GM18867 (cell line): ENCODE data around the gene TASP1.
"Not testable (repeated sequence)": the region's sequence is repeated elsewhere in the genome, so short reads cannot be mapped to it uniquely, and the experiment has no call there.

Experiments used
- ATAC-seq: cut with Tn5 transposase; IDR thresholded peaks from one replicate; pipeline ENCODE4 v1.9.1; 2021; ENCODE audit warnings: mild to moderate bottlenecking, moderate library complexity; ENCODE audit not compliant: unreplicated experiment

TASP1 gene

DNA sequence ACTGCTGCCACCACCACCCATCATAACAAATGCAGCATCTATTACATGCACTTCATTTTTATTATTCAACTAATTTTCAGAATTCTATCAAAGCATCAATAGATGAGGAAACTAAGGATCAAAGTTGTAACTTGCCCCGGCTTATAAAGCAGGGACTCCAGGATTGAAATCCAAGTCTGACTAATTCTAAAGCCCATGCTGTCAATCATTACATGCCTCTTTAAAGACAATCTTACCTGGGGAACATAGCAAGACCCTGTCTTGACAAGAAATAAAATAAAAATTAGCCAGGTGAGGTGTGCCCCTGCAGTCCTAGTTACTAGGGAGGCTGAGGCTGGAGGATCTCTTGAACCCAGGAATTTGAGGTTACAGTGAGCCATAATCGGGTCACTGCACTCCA lies 235.3 kb downstream of the TASP1 start:
- no peak for ATAC-seq

DNA sequence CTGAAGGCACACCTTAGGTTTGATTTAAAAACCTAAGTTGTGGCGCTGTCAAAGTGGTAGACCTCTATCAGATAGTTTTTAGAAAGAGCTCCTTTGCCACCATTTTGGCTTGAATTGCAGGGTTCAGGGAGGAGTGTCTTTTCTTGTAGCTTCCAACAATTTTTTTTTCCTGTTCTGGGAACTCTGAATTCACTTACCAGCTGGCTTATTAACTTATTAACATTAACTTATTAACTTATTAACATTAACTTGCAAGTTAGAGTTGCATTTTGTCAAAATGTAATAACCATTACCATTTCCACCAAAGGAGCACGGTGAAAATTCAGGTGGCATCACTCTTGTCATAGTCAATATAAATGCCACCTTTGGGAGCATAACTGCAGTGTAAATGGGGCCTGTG lies 235.7 kb downstream of the TASP1 start:
- no peak for ATAC-seq

DNA sequence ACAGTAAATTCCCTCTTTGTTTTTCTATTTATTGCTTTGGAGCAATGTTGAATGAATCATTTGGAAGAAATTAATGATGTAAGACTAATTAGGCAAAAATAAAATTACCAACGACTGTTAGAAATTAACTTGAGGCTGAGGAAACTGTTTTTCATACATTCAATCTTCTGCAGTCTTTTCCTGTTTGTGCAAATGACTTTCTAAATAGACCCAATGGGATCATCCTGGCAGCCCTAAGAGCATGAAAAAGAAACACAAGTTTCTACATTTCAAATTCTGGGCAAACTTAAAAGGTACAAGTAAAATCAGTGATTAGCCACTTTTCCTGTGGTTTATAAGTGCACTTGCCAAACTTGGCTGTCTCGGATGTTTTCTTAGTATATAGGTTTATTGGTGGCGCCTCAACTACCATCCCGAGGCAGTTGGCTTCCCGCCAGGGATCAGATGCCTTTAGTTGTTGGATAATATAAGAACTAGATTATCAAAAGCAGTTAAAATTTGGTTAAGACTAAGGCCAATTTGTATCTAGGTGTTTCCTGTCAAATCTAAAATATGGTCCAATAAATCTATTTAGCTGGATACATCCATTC lies 236.5 kb downstream of the TASP1 start:
- ATAC-seq, result no peak

DNA sequence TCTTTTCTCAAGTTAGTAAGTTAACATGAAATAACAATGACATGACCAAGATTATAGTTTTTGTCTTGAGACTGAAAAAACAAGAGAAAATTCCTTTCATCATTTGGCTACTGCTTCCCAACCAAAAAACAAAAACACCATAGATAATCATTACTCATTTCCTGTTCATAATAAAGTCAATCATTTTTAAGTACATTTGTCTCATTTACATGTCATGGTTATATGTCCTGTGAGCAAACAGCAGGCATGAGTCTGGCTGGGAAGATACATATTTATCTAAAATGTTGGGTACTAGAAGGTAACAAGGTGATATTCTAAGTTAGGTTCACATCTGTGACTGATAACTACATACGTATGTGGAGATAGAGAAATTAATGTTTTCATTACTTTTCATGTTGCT lies 237.1 kb downstream of the TASP1 start:
- ATAC-seq, result no peak

DNA sequence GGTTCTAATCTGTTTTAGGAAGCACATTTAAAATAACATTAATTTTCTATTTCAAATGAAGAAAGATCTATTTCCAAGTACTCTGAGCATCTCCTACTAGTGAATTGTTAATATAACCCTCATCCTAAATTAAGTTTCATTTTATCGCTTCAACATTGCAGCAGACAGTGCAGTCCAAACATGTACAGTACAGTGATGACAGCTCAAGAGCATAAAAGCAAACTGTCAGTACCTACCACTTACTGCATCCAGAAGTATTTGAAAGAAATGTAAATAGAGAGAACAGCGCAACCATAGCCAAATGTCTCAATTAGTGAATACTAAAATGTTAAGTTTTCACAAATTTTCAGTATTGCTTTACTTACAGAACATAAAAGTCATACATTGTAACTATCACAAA lies 238.3 kb downstream of the TASP1 start:
- ATAC-seq, result no peak

GRCh38 chr20:13397300-13397724 lies 241.4 kb downstream of the TASP1 start:
- no peak for ATAC-seq

DNA sequence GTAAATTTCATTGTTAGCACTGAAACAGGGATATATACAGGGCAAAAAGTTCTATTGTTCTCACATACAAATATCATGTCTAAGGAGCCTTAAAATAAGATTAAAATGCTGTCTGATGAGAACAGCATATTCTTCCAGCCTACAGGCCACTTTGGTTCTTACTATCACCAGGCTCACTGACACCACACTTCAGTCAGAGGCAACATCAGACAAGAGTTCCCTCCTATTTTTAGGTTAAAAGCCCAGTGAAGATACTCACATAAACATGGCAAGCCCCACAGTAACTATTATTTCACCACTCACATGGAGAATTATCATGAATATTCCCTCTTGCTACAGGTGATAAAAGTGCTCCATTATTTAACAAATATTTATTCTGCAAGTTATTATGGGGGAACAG lies 241.9 kb downstream of the TASP1 start:
- ATAC-seq, result no peak

DNA sequence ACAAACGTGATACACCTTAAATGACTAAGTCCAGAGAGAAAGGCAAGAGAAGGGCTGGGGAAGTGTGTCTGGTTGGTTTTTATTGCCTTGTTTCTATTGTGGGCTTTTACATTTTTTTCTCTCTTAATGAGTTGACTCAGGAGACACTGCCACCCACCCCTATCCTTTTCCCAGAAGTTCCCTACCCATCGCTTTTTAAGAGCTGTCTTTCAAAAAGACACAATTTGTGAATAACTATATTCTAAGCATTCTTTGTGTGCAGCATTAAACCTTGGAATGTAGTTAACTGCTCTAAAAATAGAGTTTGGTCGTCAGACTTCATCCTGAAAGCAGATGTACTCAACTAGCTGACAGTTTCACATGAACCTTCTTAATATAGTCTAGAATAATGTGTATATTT lies 242.7 kb downstream of the TASP1 start:
- no peak for ATAC-seq

GRCh38 chr20:13395232-13395631 lies 243.5 kb downstream of the TASP1 start:
- ATAC-seq, result no peak

GRCh38 chr20:13392391-13392790 lies 246.3 kb downstream of the TASP1 start:
- ATAC-seq, result no peak

GRCh38 chr20:13389115-13389514 lies 249.6 kb downstream of the TASP1 start:
- ATAC-seq, result no peak

GRCh38 chr20:13384132-13384531 lies 254.6 kb downstream of the TASP1 start:
- ATAC-seq, result no peak

GRCh38 chr20:13382786-13383185 lies 255.9 kb downstream of the TASP1 start:
- ATAC-seq, result no peak

- ATAC-seq, result not testable (repeated sequence)
Measured at GRCh38 chr20:13380497-13381229, 258.1 kb downstream of the TASP1 start.

DNA sequence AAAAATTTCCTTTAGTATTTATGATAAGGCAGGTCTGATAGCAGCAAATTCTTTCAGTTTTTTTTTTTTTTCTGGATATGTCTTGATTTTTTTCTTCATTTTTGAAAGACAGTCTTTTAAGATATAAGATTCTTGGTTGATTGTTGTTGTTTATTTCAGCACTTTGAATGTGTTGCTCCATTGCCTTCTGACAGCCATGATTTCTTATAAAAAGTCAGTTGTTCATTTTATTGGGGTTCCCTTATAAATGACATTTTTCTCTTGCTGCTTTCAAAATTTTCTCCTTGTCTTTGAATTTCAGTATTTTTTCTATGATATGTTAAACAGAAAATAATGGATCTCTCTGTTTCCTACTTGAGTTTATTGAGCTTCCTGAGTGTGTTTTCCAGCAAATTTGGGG lies 265.3 kb downstream of the TASP1 start:
- no peak for ATAC-seq

DNA sequence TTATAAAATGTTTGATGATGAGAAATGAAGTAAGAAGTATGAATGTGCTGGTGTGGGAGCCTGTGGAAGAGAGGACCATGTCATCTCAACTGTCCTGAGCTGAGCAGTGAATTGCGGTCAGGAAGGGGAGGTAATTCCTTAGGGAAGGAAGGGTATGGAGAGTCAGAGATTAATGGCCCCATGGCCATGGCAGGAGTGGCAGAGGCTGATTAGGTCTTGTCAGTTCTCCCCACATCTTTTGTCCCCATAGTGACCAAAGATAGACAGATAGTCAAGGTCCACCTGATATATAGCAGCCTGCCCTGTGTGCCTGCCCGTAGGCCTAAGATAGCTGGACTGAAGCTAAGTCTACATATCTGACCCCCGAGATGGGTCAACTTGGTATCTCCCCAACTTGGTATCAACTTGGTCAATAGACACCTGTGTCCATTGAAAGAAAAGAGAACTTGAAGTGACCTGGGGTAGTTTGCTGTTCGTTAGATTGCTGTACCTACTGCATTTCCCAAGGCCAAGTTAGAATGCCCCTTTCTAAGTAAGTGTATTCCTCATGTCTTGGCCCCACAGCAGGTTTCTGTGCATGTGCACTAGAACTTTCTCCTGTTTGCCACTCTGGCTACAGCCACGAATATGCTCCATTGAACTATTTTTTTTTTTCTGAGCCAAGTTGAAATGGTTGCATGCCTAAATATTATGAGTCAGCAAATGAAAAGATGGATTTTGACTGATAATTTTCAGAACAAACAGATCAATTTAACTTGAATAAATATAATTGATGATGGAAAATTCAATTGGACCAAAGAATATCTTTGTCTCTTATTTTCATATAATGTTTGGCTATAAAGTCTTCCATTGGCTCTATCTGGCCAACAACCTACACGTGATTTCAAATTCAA lies 274.2 kb downstream of the TASP1 start:
- ATAC-seq, result no peak

GRCh38 chr20:13363473-13363872 lies 275.3 kb downstream of the TASP1 start:
- ATAC-seq, result no peak

- not testable (repeated sequence) for ATAC-seq
Measured at GRCh38 chr20:13362165-13362564, 276.6 kb downstream of the TASP1 start.

DNA sequence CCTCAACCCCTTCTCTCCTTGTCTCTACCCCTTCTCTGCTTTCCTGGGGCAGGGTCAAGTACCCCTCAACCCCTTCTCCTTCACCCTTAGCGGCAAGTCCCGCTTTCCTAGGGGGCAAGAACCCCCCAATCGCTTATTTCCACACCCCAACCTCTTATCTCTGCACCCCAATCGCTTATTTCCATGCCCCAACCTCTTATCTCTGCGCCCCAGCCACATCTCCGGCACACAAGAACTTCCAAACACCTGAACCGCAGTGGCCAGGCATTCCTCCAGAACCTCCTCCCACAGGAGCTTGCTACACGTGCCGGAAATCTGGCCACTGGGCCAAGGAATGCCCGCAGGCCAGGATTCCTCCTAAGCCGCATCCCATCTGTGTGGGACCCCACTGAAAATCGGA lies 279.8 kb downstream of the TASP1 start:
- ATAC-seq, result not testable (repeated sequence)

DNA sequence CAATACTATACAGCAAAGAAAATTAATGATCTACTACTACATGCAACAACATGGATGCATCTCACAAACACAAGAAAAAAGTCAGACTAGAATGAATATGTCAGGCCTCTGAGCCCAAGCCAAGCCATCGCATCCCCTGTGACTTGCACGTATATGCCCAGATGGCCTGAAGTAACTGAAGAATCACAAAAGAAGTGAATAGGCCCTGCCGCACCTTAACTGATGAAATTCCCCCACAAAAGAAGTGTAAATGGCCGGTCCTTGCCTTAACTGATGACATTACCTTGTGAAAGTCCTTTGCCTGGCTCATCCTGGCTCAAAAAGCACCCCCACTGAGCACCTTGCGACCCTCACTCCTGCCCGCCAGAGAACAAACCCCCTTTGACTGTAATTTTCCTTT lies 280.9 kb downstream of the TASP1 start:
- ATAC-seq, result not testable (repeated sequence)

DNA sequence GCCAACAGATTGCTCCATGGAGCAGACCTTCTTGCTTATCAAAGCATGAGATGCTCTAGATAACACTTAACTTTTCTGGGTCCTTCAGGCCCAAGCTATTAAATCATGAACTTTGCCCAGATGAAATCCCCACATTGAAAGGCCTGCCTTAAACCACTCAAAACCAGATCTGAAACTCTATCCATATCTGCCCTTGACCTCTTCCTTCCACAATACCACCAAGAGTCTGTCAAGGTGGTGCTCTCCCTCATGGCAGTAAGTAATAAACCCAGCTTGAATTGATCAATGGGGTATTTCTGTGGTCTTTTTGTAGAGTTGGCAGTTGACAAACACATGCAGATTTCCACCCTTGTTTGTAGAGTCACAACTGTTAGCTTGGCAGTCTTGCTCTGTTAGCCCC lies 282.1 kb downstream of the TASP1 start:
- ATAC-seq, result no peak
